Transverse colon (tissue), 3 donors: ENCODE results near the gene SPATA13.

ENCODE experiments used
- CTCF ChIP-seq, 5 experiments: fragments of 200-600 bp in 3 of 5; fragments of 450-650 bp in 2 of 5; sonication (generic) in 3 of 5; IDR thresholded peaks; 1 replicate in 2 of 5; 2 replicates in 3 of 5; pipeline ENCODE4 v1.5.1; 2016 to 2017; ENCODE audit warnings: antibody characterized with exemption in 5 of 5, inconsistent platforms in 3 of 5, mild to moderate bottlenecking in 2 of 5, moderate library complexity in 1 of 5
- EP300 ChIP-seq: sonication (generic); formaldehyde crosslinking; IDR thresholded peaks from one replicate; pipeline ENCODE4 v1.6.1; 2017; ENCODE audit warnings: antibody characterized with exemption, low read depth
- POLR2A ChIP-seq: fragments of 450-650 bp; IDR thresholded peaks from one replicate; pipeline ENCODE4 v1.6.1; 2016; ENCODE audit warnings: antibody characterized with exemption, mild to moderate bottlenecking, moderate library complexity

DNA sequence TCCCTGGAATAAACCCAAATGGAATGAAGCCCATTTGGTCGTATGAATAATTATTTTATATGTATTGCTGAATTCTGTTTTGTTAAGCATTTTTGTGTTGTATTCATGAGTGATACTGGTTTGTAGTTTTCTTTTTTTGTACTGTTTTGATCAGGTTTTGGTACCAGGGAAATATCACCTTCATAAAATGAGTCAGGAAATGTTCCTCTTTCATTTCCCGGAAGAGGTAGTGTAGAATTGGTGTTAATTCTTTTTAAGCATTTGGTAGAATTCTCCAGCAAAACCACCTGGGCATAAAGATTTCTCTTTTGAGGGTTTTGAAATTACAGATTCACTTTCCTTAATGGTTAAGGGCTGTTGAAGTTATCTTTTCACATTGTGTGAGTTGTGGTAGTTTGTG lies 13.3 kb downstream of the SPATA13 start:
- TF ChIP-seq POLR2A = no peak
- TF ChIP-seq CTCF (IDR thresholded peaks at IDR 0.05) = no peak
- no peak for TF ChIP-seq EP300
